ENCODE data around the gene ALDH3A2. TPM values are rescaled to one million over a fixed set of nuclear protein-coding genes. Genes with fewer than 3 reads are reported as not detected.

Gene ALDH3A2
- total and polyA plus RNA-seq, 2 experiments from 2014 or later = 36.2 to 41.9 TPM

DNA sequence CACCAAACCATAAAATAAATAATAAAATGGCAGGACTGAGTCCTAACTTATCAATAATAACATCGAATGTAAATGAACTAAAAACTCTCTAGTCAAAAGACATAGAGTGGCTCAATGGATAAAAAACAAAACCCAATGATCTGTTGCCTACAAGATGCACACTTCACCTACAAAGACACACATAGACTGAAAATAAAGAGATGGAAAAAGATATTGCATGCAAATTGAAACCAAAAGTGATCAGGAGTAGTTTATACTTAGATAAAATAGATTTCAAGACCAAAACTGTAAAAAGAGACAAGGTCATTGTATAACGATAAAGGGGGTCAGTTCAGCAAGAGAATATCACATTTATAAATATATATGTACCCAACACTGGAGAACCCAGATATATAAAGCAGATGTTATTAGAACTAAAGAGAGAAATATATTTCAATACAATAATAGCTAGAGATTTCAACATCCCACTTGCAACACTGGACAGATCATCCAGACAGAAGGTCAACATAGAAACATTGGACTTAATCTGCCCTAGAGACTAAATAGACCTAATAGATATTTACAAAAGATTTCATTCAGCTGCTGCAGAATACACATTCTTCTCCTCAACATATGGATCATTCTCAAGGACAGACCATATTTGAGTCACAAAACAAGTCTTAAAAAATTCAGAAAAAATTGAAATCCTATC is 38.0 kb downstream of the ALDH3A2 start:
- DNase-seq = no peak
- 89% methylated on average over 2 of the region's 2 CpGs for WGBS, 2 experiments (ENCODE audit: low coverage in 1 of 2, low lambda C conversion rate in 2 of 2, missing lambda C conversion rate in 2 of 2)
- Histone ChIP-seq H3K4me1 (ENCODE audit: insufficient read depth) (no peaks in the 10 kb centered on the region), H3K79me2 (ENCODE audit: insufficient read depth) (no peaks in the 10 kb centered on the region), H3F3A (ENCODE audit: insufficient read depth) (no peaks in the 10 kb centered on the region), H4K20me1 (ENCODE audit: insufficient read depth) (no peaks in the 10 kb centered on the region), H3K4me3 (no peak overlapping the region), H3K27me3 (replicated peaks; ENCODE audit: insufficient read depth) (no peaks in the 10 kb centered on the region), H3K4me2 (ENCODE audit: unreplicated experiment) (no peak overlapping the region), H2AFZ (no peak overlapping the region), H3K27ac (no peak overlapping the region), H3K9me3 (ENCODE audit: low read depth) (no peaks in the 10 kb centered on the region), H3K36me3 (ENCODE audit: low read depth) (no peaks in the 10 kb centered on the region), H3K9me2 (ENCODE audit: insufficient read depth) (no peaks in the 10 kb centered on the region), H3K9ac (no peak overlapping the region)
- in situ Hi-C loops (cut with MboI) = loop anchor here (10.0 kb wide), 1 partner anchor 58 kb away; the partner anchor contains the start of gene ALDH3A1
- no peak for TF ChIP-seq EZH2phosphoT487 (IDR thresholded peaks at IDR 0.05; ENCODE audit: insufficient read depth, low read depth)

DNA sequence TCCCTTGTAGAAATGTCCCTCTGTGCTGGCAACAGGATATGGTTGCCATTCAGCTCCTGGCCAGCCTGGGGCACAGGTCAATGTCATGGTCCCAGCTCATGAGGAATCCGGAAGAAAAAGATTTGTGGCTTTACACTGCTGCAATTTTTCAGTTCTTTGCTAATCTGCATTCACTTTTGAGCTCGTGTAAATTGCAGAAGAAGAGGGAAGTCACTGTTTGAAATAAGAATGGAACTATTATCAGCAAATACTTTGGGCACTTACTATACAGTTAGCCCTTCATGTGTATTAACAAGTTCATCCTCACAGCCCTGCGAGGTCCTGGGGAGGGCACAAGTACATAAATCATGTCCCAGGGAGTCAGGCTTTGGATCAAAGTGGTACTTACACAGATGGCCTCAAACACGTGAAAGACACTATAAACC is 53.7 kb downstream of the ALDH3A2 start:
- in situ Hi-C loops (cut with MboI) = no loop called here
- Histone ChIP-seq H3K4me2 (ENCODE audit: unreplicated experiment) (no peak overlapping the region), H3F3A (ENCODE audit: insufficient read depth) (no peaks in the 10 kb centered on the region), H3K4me1 (ENCODE audit: insufficient read depth) (no peaks in the 10 kb centered on the region), H3K27me3 (replicated peaks; ENCODE audit: insufficient read depth) (no peaks in the 10 kb centered on the region), H3K9me3 (ENCODE audit: low read depth) (no peaks in the 10 kb centered on the region), H4K20me1 (ENCODE audit: insufficient read depth) (no peaks in the 10 kb centered on the region), H3K4me3 (no peak overlapping the region), H3K9ac (no peak overlapping the region), H3K36me3 (ENCODE audit: low read depth) (no peaks in the 10 kb centered on the region), H3K9me2 (ENCODE audit: insufficient read depth) (no peaks in the 10 kb centered on the region), H3K27ac (no peak overlapping the region), H3K79me2 (ENCODE audit: insufficient read depth) (no peaks in the 10 kb centered on the region), H2AFZ (no peak overlapping the region)
- no peak for DNase-seq
- TF ChIP-seq EZH2phosphoT487 (IDR thresholded peaks at IDR 0.05; ENCODE audit: insufficient read depth, low read depth) = no peak
- TF ChIP-seq EZH2 (IDR thresholded peaks at IDR 0.05; ENCODE audit: insufficient read depth, poor library complexity, severe bottlenecking) = no peak
- WGBS, 2 experiments (ENCODE audit: low coverage in 1 of 2, low lambda C conversion rate in 2 of 2, missing lambda C conversion rate in 2 of 2) = 52 to 61% methylated on average over 4 of the region's 4 CpGs

- H3K36me3 ChIP-seq (ENCODE audit: low read depth) = no peaks in the 10 kb centered on the region
- TF ChIP-seq EZH2phosphoT487 (IDR thresholded peaks at IDR 0.05; ENCODE audit: insufficient read depth, low read depth) = no peak
- no peak for TF ChIP-seq EZH2 (IDR thresholded peaks at IDR 0.05; ENCODE audit: insufficient read depth, poor library complexity, severe bottlenecking)
- no peaks in the 10 kb centered on the region for H4K20me1 ChIP-seq (ENCODE audit: insufficient read depth)
- no peak overlapping the region for H3K27ac ChIP-seq
- no peaks in the 10 kb centered on the region for H3K9me3 ChIP-seq (ENCODE audit: low read depth)
- no peak overlapping the region for H2AFZ ChIP-seq
- H3K4me2 ChIP-seq (ENCODE audit: unreplicated experiment) = no peak overlapping the region
- no peak for DNase-seq
- in situ Hi-C loops (cut with MboI) = no loop called here
- H3K27me3 ChIP-seq (replicated peaks; ENCODE audit: insufficient read depth) = no peaks in the 10 kb centered on the region
- H3K79me2 ChIP-seq (ENCODE audit: insufficient read depth) = no peaks in the 10 kb centered on the region
- no peak overlapping the region for H3K4me3 ChIP-seq
- 74 to 75% methylated on average over 10 of the region's 10 CpGs for WGBS, 2 experiments (ENCODE audit: low coverage in 1 of 2, low lambda C conversion rate in 2 of 2, missing lambda C conversion rate in 2 of 2)
- H3K9ac ChIP-seq = no peak overlapping the region
- no peaks in the 10 kb centered on the region for H3K9me2 ChIP-seq (ENCODE audit: insufficient read depth)
- H3F3A ChIP-seq (ENCODE audit: insufficient read depth) = no peaks in the 10 kb centered on the region
- H3K4me1 ChIP-seq (ENCODE audit: insufficient read depth) = no peaks in the 10 kb centered on the region
These were observed 54.7 kb downstream of the ALDH3A2 start for GRCh38 chr17:19703106-19703827.

DNA sequence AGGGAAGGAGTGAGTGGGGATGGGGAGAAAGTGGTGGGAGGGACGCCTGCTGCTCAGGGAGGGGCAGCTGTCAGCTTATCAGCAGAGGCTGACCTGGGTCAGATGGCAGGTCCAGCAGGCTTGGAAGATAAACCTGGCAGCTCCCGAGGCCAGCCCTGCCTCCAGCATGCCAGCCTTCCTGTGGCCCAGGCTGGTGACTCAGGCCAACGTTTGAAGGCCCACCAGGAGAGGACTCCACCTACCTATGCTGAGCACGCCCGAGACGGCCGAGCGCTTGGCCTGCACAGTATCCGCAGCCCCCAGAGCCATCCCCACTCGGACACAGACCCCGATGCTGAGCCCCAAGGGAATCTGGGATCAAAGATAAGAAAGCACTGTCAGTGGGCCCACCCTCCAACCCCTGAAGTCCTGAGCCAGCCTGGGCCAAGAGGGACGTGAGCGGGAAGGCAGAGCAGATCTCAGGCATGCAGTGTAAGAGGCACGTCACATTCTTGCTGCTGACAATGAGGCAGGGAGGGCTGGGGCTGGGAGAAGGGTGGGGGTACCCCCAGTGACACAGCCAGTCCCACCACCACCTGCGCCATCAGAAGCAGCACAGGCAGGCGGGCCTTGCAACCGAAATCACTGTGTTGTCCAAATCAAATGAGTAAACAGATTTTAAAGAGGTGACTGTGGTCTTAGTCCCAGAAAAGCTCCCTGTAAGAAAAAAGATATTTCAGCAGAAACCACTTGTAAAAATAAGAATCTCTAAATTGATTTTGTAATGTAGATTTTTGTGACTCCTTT is 55.5 kb downstream of the ALDH3A2 start:
- Histone ChIP-seq H3K79me2 (ENCODE audit: insufficient read depth) (no peaks in the 10 kb centered on the region), H3K27me3 (replicated peaks; ENCODE audit: insufficient read depth) (no peaks in the 10 kb centered on the region), H3K9me2 (ENCODE audit: insufficient read depth) (no peaks in the 10 kb centered on the region), H3K4me2 (ENCODE audit: unreplicated experiment) (no peak overlapping the region), H2AFZ (no peak overlapping the region), H3K36me3 (ENCODE audit: low read depth) (no peaks in the 10 kb centered on the region), H4K20me1 (ENCODE audit: insufficient read depth) (no peaks in the 10 kb centered on the region), H3K4me1 (ENCODE audit: insufficient read depth) (no peaks in the 10 kb centered on the region), H3K27ac (no peak overlapping the region), H3K4me3 (no peak overlapping the region), H3F3A (ENCODE audit: insufficient read depth) (no peaks in the 10 kb centered on the region), H3K9ac (no peak overlapping the region), H3K9me3 (ENCODE audit: low read depth) (no peaks in the 10 kb centered on the region)
- no peak for TF ChIP-seq EZH2phosphoT487 (IDR thresholded peaks at IDR 0.05; ENCODE audit: insufficient read depth, low read depth)
- no peak for TF ChIP-seq EZH2 (IDR thresholded peaks at IDR 0.05; ENCODE audit: insufficient read depth, poor library complexity, severe bottlenecking)
- DNase-seq = no peak
- in situ Hi-C loops (cut with MboI) = no loop called here
- 67 to 68% methylated on average over 17 of the region's 17 CpGs for WGBS, 2 experiments (ENCODE audit: low coverage in 1 of 2, low lambda C conversion rate in 2 of 2, missing lambda C conversion rate in 2 of 2)

Measured in GM23248 (cell line).